Caco-2 (cell line): Measurements from ENCODE around the gene ACACA. TPM values are rescaled to one million over a fixed set of nuclear protein-coding genes. Genes with fewer than 3 reads are reported as not detected.

Source experiments
- BruUV-seq: library from RNA; stranded (reverse); fragments of 400-500 nt; replicated peaks from 2 replicates; lab custom pipeline; 2021; lab: Mats Ljungman, UMichigan
- CTCF ChIA-PET: fragments of 300-600 bp; sonication (Branson Sonifier 250); formaldehyde crosslinking; loops from one replicate; lab custom pipeline; 2022; ENCODE audit warnings: antibody characterized with exemption; lab: Charles Lee
- POLR2A ChIA-PET: fragments of 300-600 bp; sonication (Branson Sonifier 250); formaldehyde crosslinking; loops from one replicate; lab custom pipeline; 2022; ENCODE audit warnings: antibody characterized with exemption; lab: Charles Lee
- DNase-seq, 2 experiments: peaks; one replicate each; pipeline versions ENCODE4 v3.0.0 to v3.0.0-alpha.2; 2020 to 2022
- H3K27me3 ChIP-seq: replicated peaks from 2 replicates; pipeline ENCODE4 v1.6.0; 2011; ENCODE audit warnings: low read length; ENCODE audit not compliant: control insufficient read depth, insufficient read depth
- H3K36me3 ChIP-seq: 2 replicates; pipeline ENCODE4 v1.5.1; 2011; ENCODE audit warnings: low read length; ENCODE audit not compliant: control insufficient read depth, insufficient read depth
- H3K4me1 ChIP-seq: fragments of 250-450 bp; sonication (Bioruptor Pico); 2 replicates; pipeline ENCODE4 v1.5.1; 2020; ENCODE audit warnings: mild to moderate bottlenecking
- H3K4me3 ChIP-seq: 2 replicates; pipeline ENCODE4 v1.5.1; 2011; ENCODE audit warnings: low read depth, mild to moderate bottlenecking, control low read depth, low read length
- H3K9me3 ChIP-seq: fragments of 250-450 bp; sonication (Bioruptor Pico); 2 replicates; pipeline ENCODE4 v1.5.1; 2020; ENCODE audit warnings: mild to moderate bottlenecking, moderate library complexity
- H3K27ac Mint-ChIP-seq: one replicate; pipeline ENCODE4 v1.8.0; 2022; ENCODE audit warnings: mixed read lengths; ENCODE audit not compliant: unreplicated experiment
- H3K27me3 Mint-ChIP-seq: one replicate; pipeline ENCODE4 v1.8.0; 2022; ENCODE audit warnings: mixed read lengths; ENCODE audit not compliant: insufficient read depth, unreplicated experiment
- H3K36me3 Mint-ChIP-seq: one replicate; pipeline ENCODE4 v1.8.0; 2022; ENCODE audit warnings: mild to moderate bottlenecking, mixed read lengths; ENCODE audit not compliant: insufficient read depth, unreplicated experiment
- H3K4me1 Mint-ChIP-seq: one replicate; pipeline ENCODE4 v1.8.0; 2022; ENCODE audit warnings: low read depth, mixed read lengths; ENCODE audit not compliant: unreplicated experiment
- H3K4me3 Mint-ChIP-seq: one replicate; pipeline ENCODE4 v1.8.0; 2022; ENCODE audit warnings: mild to moderate bottlenecking, moderate library complexity, mixed read lengths; ENCODE audit not compliant: unreplicated experiment
- H3K9me3 Mint-ChIP-seq: one replicate; pipeline ENCODE4 v1.8.0; 2022; ENCODE audit warnings: mixed read lengths; ENCODE audit not compliant: unreplicated experiment
- CTCF ChIP-seq, 2 experiments: fragments of 200-600 bp in 1 of 2; IDR thresholded peaks; 1 replicate in 1 of 2; 2 replicates in 1 of 2; pipeline versions ENCODE4 v1.5.1 to v1.8.0; 2011 to 2022; ENCODE audit warnings: antibody characterized with exemption in 1 of 2, control low read depth in 1 of 2, inconsistent platforms in 1 of 2, low read depth in 1 of 2, low read length in 1 of 2, mild to moderate bottlenecking in 1 of 2, moderate library complexity in 1 of 2; ENCODE audit not compliant: insufficient read depth in 1 of 2, severe bottlenecking in 1 of 2, unreplicated experiment in 1 of 2
- intact Hi-C: fragments of 100-400 bp; cut with micrococcal nuclease; formaldehyde crosslinking; loops from one replicate; pipeline ENCODE4 v1.10.0; 2022; ENCODE audit not compliant: unreplicated experiment
- total RNA-seq: library from RNA; stranded (reverse); gene quantifications from 2 replicates; pipeline ENCODE4 v1.2.3, GENCODE V29; 2022

ACACA gene
- total RNA-seq, 1 experiment from 2014 or later: 108 TPM

- intact Hi-C loops: no loop called here
- ChIA-PET CTCF (no interaction called here), POLR2A (no interaction called here)
- TF ChIP-seq CTCF (IDR thresholded peaks at IDR 0.05; ENCODE audit: insufficient read depth in 1 of 2, low read depth in 1 of 2, low read length in 1 of 2, severe bottlenecking in 1 of 2, unreplicated experiment in 1 of 2): no peak
- H3K9me3 Mint-ChIP-seq: no peaks in the 10 kb centered on the region
- H3K36me3 ChIP-seq: 0 out of 2 replicates have a peak, but pooled peaks cover 2% of the 10 kb centered on the region
- no peak for DNase-seq
- no peak overlapping the region for H3K27ac Mint-ChIP-seq
- H3K27me3 ChIP-seq: no peaks in the 10 kb centered on the region
- H3K4me1 ChIP-seq: no peaks in the 10 kb centered on the region
- no peaks in the 10 kb centered on the region for H3K27me3 Mint-ChIP-seq
- peaks cover 56% of the 10 kb centered on the region for H3K36me3 Mint-ChIP-seq
- H3K4me3 ChIP-seq: no peak overlapping the region
- no peaks in the 10 kb centered on the region for H3K9me3 ChIP-seq
- H3K4me1 Mint-ChIP-seq: no peaks in the 10 kb centered on the region
- H3K4me3 Mint-ChIP-seq: no peak overlapping the region
- no TSS peak for BruUV-seq
Observed at GRCh38 chr17:37103231-37103630, 303.4 kb downstream of the ACACA start.

- Mint-ChIP-seq H3K9me3 (no peaks in the 10 kb centered on the region), H3K4me3 (no peak overlapping the region), H3K4me1 (no peaks in the 10 kb centered on the region), H3K36me3 (peaks cover 66% of the 10 kb centered on the region), H3K27ac (no peak overlapping the region), H3K27me3 (no peaks in the 10 kb centered on the region)
- CTCF ChIA-PET: interaction anchor here (0.6 kb wide), 1 partner anchor 35 kb away, joined by 3 read pairs; no protein-coding TSS in a partner anchor
- peaks cover 13% of the 10 kb centered on the region for H3K36me3 ChIP-seq
- H3K27me3 ChIP-seq: no peaks in the 10 kb centered on the region
- H3K9me3 ChIP-seq: no peaks in the 10 kb centered on the region
- TF ChIP-seq CTCF (IDR thresholded peaks at IDR 0.05; ENCODE audit: insufficient read depth in 1 of 2, low read depth in 1 of 2, low read length in 1 of 2, severe bottlenecking in 1 of 2, unreplicated experiment in 1 of 2): no peak
- no peak overlapping the region for H3K4me3 ChIP-seq
- H3K4me1 ChIP-seq: no peaks in the 10 kb centered on the region
- no TSS peak for BruUV-seq
- POLR2A ChIA-PET: no interaction called here
- intact Hi-C loops: no loop called here
- no peak for DNase-seq
Observed at GRCh38 chr17:37101306-37101705, 305.3 kb downstream of the ACACA start.

GRCh38 chr17:37100231-37100630, 306.4 kb downstream of the ACACA start:
- H3K9me3 Mint-ChIP-seq: no peaks in the 10 kb centered on the region
- H3K4me3 Mint-ChIP-seq: no peak overlapping the region
- no peaks in the 10 kb centered on the region for H3K27me3 Mint-ChIP-seq
- Histone ChIP-seq H3K27me3 (no peaks in the 10 kb centered on the region), H3K9me3 (no peaks in the 10 kb centered on the region), H3K4me3 (no peak overlapping the region), H3K36me3 (peaks cover 16% of the 10 kb centered on the region), H3K4me1 (no peaks in the 10 kb centered on the region)
- no peak for DNase-seq
- H3K4me1 Mint-ChIP-seq: no peaks in the 10 kb centered on the region
- TF ChIP-seq CTCF (IDR thresholded peaks at IDR 0.05; ENCODE audit: insufficient read depth in 1 of 2, low read depth in 1 of 2, low read length in 1 of 2, severe bottlenecking in 1 of 2, unreplicated experiment in 1 of 2): no peak
- ChIA-PET POLR2A (no interaction called here), CTCF (no interaction called here)
- H3K36me3 Mint-ChIP-seq: peaks cover 73% of the 10 kb centered on the region
- intact Hi-C loops: no loop called here
- BruUV-seq: no TSS peak
- H3K27ac Mint-ChIP-seq: no peak overlapping the region
